ENCODE data around the gene PRICKLE2.

DNA sequence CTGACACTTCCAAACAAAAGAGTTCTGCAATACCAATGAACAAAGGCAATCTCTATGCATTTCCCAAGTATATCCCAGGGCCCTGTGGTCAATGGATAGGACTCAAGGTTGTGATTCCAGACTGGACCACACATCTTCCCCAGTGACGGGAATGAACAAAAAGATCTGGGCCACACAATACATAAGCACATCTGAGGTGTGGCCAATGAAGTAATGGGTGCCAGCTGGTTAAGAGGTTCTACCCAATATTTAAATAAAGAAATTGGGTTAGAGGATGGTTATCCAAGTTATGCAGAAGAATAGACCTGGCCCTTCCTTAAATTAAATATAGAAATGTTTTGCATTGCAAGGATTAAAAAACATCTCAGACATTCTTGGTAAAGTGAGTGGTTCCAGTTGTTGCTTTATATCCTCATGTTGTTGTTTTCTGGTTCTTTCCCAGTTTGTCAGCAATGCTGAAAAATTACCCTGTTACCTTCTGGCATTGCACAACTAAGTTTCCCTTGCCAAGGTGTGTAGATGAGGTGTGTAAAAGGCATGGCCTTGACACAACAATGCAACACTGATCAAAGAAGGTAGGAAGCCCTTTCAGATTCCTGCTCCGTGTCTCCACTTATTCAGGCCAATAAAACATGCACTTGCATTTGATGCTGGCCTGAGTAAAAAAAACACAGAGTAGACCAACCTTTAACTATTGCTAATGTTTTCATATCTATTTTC is 86.5 kb downstream of the PRICKLE2 start:
- TF ChIP-seq GLIS3 (CRISPR knock-in tag; IDR thresholded peaks at IDR 0.05): no peak
- no peak for TF ChIP-seq PPARA (CRISPR knock-in tag; IDR thresholded peaks at IDR 0.05; ENCODE audit: borderline replicate concordance)
- TF ChIP-seq ZNF8 (CRISPR knock-in tag; IDR thresholded peaks at IDR 0.05): no peak
- TF ChIP-seq, protein P1, sequence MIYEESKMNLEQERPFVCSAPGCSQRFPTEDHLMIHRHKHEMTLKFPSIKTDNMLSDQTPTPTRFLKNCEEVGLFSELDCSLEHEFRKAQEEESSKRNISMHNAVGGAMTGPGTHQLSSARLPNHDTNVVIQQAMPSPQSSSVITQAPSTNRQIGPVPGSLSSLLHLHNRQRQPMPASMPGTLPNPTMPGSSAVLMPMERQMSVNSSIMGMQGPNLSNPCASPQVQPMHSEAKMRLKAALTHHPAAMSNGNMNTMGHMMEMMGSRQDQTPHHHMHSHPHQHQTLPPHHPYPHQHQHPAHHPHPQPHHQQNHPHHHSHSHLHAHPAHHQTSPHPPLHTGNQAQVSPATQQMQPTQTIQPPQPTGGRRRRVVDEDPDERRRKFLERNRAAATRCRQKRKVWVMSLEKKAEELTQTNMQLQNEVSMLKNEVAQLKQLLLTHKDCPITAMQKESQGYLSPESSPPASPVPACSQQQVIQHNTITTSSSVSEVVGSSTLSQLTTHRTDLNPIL (CRISPR knock-in tag; IDR thresholded peaks at IDR 0.05; ENCODE audit: low read depth): no peak
- TF ChIP-seq, protein P2, sequence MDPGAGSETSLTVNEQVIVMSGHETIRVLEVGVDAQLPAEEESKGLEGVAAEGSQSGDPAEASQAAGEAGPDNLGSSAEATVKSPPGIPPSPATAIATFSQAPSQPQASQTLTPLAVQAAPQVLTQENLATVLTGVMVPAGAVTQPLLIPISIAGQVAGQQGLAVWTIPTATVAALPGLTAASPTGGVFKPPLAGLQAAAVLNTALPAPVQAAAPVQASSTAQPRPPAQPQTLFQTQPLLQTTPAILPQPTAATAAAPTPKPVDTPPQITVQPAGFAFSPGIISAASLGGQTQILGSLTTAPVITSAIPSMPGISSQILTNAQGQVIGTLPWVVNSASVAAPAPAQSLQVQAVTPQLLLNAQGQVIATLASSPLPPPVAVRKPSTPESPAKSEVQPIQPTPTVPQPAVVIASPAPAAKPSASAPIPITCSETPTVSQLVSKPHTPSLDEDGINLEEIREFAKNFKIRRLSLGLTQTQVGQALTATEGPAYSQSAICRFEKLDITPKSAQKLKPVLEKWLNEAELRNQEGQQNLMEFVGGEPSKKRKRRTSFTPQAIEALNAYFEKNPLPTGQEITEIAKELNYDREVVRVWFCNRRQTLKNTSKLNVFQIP (CRISPR knock-in tag; IDR thresholded peaks at IDR 0.05; ENCODE audit: borderline replicate concordance, low read depth): no peak
- no peak for TF ChIP-seq ZNF70 (CRISPR knock-in tag; IDR thresholded peaks at IDR 0.05)
- TF ChIP-seq TSHZ2 (CRISPR knock-in tag; IDR thresholded peaks at IDR 0.05): no peak
- no peak for TF ChIP-seq ZFP30 (CRISPR knock-in tag; IDR thresholded peaks at IDR 0.05)
- TF ChIP-seq ZC3H10 (CRISPR knock-in tag; IDR thresholded peaks at IDR 0.05): no peak
- TF ChIP-seq TCF4 (CRISPR knock-in tag; IDR thresholded peaks at IDR 0.05; ENCODE audit: borderline replicate concordance): no peak
- no peak for TF ChIP-seq SNAI2 (CRISPR knock-in tag; IDR thresholded peaks at IDR 0.05)
- TF ChIP-seq, protein P3, sequence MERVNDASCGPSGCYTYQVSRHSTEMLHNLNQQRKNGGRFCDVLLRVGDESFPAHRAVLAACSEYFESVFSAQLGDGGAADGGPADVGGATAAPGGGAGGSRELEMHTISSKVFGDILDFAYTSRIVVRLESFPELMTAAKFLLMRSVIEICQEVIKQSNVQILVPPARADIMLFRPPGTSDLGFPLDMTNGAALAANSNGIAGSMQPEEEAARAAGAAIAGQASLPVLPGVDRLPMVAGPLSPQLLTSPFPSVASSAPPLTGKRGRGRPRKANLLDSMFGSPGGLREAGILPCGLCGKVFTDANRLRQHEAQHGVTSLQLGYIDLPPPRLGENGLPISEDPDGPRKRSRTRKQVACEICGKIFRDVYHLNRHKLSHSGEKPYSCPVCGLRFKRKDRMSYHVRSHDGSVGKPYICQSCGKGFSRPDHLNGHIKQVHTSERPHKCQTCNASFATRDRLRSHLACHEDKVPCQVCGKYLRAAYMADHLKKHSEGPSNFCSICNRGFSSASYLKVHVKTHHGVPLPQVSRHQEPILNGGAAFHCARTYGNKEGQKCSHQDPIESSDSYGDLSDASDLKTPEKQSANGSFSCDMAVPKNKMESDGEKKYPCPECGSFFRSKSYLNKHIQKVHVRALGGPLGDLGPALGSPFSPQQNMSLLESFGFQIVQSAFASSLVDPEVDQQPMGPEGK (CRISPR knock-in tag; IDR thresholded peaks at IDR 0.05; ENCODE audit: borderline replicate concordance): no peak
- no peak for TF ChIP-seq ESRRG (CRISPR knock-in tag; IDR thresholded peaks at IDR 0.05)

All from SK-N-SH treated with all-trans-retinoic acid at 6 μM for 48 hours (cell line).